SK-N-DZ (cell line): Measurements from ENCODE around the gene C3orf52. TPM values are rescaled to one million over a fixed set of nuclear protein-coding genes. Genes with fewer than 3 reads are reported as not detected.
"Not testable (repeated sequence)": the region's sequence is repeated elsewhere in the genome, so short reads cannot be mapped to it uniquely, and the experiment has no call there.

Experiments
- DNase-seq: peaks from one replicate; pipeline ENCODE4 v3.0.0-alpha.2; 2015; ENCODE audit warnings: low spot score
- polyA plus RNA-seq, 2 experiments: library from polyadenylated mRNA; depleted of rRNA; stranded (reverse); fragments of >200 nt; gene quantifications; 2 replicates each; pipeline ENCODE4 v1.2.3, GENCODE V29; 2014

The C3orf52 gene
- 1.2 and 2.1 TPM in 2 replicates for polyA plus RNA-seq (2014; cell fraction: cytosol; rRNA removed)
- 1.6 and 2.4 TPM in 2 replicates for polyA plus RNA-seq (2014; cell fraction: nucleus; rRNA removed)

GRCh38 chr3:112086076-112086854, at the start of gene C3orf52:
Gene C3orf52 (plus strand): TSS chr3:112086389. CDS start chr3:112086408, 19 bp downstream.
- DNase-seq: peak; percentile 49

- not testable (repeated sequence) for DNase-seq
These were observed 49.0 kb upstream of the C3orf52 start for GRCh38 chr3:112037194-112037593.

- DNase-seq: no peak
These were observed 47.3 kb upstream of the C3orf52 start for GRCh38 chr3:112038863-112039262.

GRCh38 chr3:112041321-112041720, 44.9 kb upstream of the C3orf52 start:
- no peak for DNase-seq

- no peak for DNase-seq
These were observed 43.3 kb upstream of the C3orf52 start for GRCh38 chr3:112042842-112043280.

- peak; percentile 77 for DNase-seq
These were observed 42.5 kb upstream of the C3orf52 start for GRCh38 chr3:112043621-112044201.

- DNase-seq: no peak
These were observed 39.6 kb upstream of the C3orf52 start for GRCh38 chr3:112046599-112046998.

- no peak for DNase-seq
These were observed 38.9 kb upstream of the C3orf52 start for GRCh38 chr3:112047264-112047663.

- no peak for DNase-seq
These were observed 37.3 kb upstream of the C3orf52 start for GRCh38 chr3:112048911-112049310.

- DNase-seq: no peak
These were observed 33.0 kb upstream of the C3orf52 start for GRCh38 chr3:112053229-112053628.

GRCh38 chr3:112056451-112056929, 29.7 kb upstream of the C3orf52 start:
- no peak for DNase-seq

- DNase-seq: no peak
These were observed 26.7 kb upstream of the C3orf52 start for GRCh38 chr3:112059497-112059896.

GRCh38 chr3:112061152-112061551, 25.0 kb upstream of the C3orf52 start:
- DNase-seq: no peak

- DNase-seq: not testable (repeated sequence)
These were observed 13.7 kb upstream of the C3orf52 start for GRCh38 chr3:112072387-112073060.

- DNase-seq: no peak
These were observed 12.2 kb upstream of the C3orf52 start for GRCh38 chr3:112074006-112074405.

- no peak for DNase-seq
These were observed 11.3 kb upstream of the C3orf52 start for GRCh38 chr3:112074616-112075497.

GRCh38 chr3:112078125-112079083, 7.8 kb upstream of the C3orf52 start:
- DNase-seq: no peak

- DNase-seq: no peak
These were observed 3.0 kb upstream of the C3orf52 start for GRCh38 chr3:112083239-112083638.

- DNase-seq: peak; percentile 20
These were observed 1.0 kb upstream of the C3orf52 start for GRCh38 chr3:112084980-112085705.
